Stimulated activated CD8-positive, alpha-beta memory T cell treated with anti-CD3 and anti-CD28 coated beads, Interleukin-15, amount 100 ng/mL, for 24 hours (primary cell): ENCODE measurements around the gene ERO1B.
"Not testable (repeated sequence)": the region's sequence is repeated elsewhere in the genome, so short reads cannot be mapped to it uniquely, and the experiment has no call there.

ENCODE experiments used
- DNase-seq: peaks from one replicate; pipeline ENCODE4 v3.0.0-alpha.2; 2020; ENCODE audit warnings: low read depth

The ERO1B gene

GRCh38 chr1:236281654-236282424, at the start of gene ERO1B:
Gene ERO1B, minus strand, starts transcription at chr1:236281958. Its CDS starts 175 bp downstream, at chr1:236281783.
- DNase-seq: peak; percentile 96

GRCh38 chr1:236331412-236331811, 49.7 kb upstream of the ERO1B start:
- not testable (repeated sequence) for DNase-seq

GRCh38 chr1:236326432-236326831, 44.7 kb upstream of the ERO1B start:
- DNase-seq: no peak

- no peak for DNase-seq
Measured at GRCh38 chr1:236325567-236325966, 43.8 kb upstream of the ERO1B start.

- DNase-seq: no peak
Measured at GRCh38 chr1:236323819-236324411, 42.2 kb upstream of the ERO1B start.

- no peak for DNase-seq
Measured at GRCh38 chr1:236322566-236323409, 41.0 kb upstream of the ERO1B start.

- DNase-seq: no peak
Measured at GRCh38 chr1:236321101-236321500, 39.3 kb upstream of the ERO1B start.

- DNase-seq: no peak
Measured at GRCh38 chr1:236320671-236321070, 38.9 kb upstream of the ERO1B start.

GRCh38 chr1:236320214-236320613, 38.5 kb upstream of the ERO1B start:
- DNase-seq: no peak

GRCh38 chr1:236316437-236316836, 34.7 kb upstream of the ERO1B start:
- no peak for DNase-seq

- DNase-seq: no peak
Measured at GRCh38 chr1:236315518-236315917, 33.8 kb upstream of the ERO1B start.

- DNase-seq: no peak
Measured at GRCh38 chr1:236315092-236315491, 33.3 kb upstream of the ERO1B start.

GRCh38 chr1:236314050-236314449, 32.3 kb upstream of the ERO1B start:
- DNase-seq: not testable (repeated sequence)

- DNase-seq: no peak
Measured at GRCh38 chr1:236313427-236313826, 31.7 kb upstream of the ERO1B start.

GRCh38 chr1:236311040-236311439, 29.3 kb upstream of the ERO1B start:
- DNase-seq: no peak

GRCh38 chr1:236308827-236309226, 27.1 kb upstream of the ERO1B start:
- DNase-seq: no peak

GRCh38 chr1:236307435-236307834, 25.7 kb upstream of the ERO1B start:
- DNase-seq: no peak

- DNase-seq: no peak
Measured at GRCh38 chr1:236304682-236305081, 22.9 kb upstream of the ERO1B start.

- no peak for DNase-seq
Measured at GRCh38 chr1:236303675-236304074, 21.9 kb upstream of the ERO1B start.

GRCh38 chr1:236302941-236303340, 21.2 kb upstream of the ERO1B start:
- DNase-seq: no peak

GRCh38 chr1:236301958-236302335, 20.2 kb upstream of the ERO1B start:
- no peak for DNase-seq

GRCh38 chr1:236301080-236301957, 19.6 kb upstream of the ERO1B start:
- no peak for DNase-seq
